IPS-15b (cell line): ENCODE results near the gene IDUA.
"Not testable (repeated sequence)": the region's sequence is repeated elsewhere in the genome, so short reads cannot be mapped to it uniquely, and the experiment has no call there.

ENCODE experiments used
- H3K27me3 ChIP-seq: one replicate; pipeline ENCODE4 v1.6.1; 2013; ENCODE audit warnings: low read length; ENCODE audit not compliant: control insufficient read depth, insufficient read depth
- H3K36me3 ChIP-seq: one replicate; pipeline ENCODE4 v1.6.1; 2013; ENCODE audit warnings: low read length; ENCODE audit not compliant: control insufficient read depth, insufficient read depth
- H3K4me1 ChIP-seq: one replicate; pipeline ENCODE4 v1.6.1; 2013; ENCODE audit warnings: mild to moderate bottlenecking, low read length; ENCODE audit not compliant: control insufficient read depth, insufficient read depth
- H3K4me3 ChIP-seq: one replicate; pipeline ENCODE4 v1.5.1; 2013; ENCODE audit warnings: low read depth, low read length
- H3K9ac ChIP-seq: one replicate; pipeline ENCODE4 v1.6.1; 2013; ENCODE audit warnings: low read depth, mild to moderate bottlenecking, low read length
- H3K9me3 ChIP-seq: one replicate; pipeline ENCODE4 v1.6.1; 2013; ENCODE audit warnings: mild to moderate bottlenecking, low read length; ENCODE audit not compliant: control insufficient read depth, insufficient read depth

IDUA gene

DNA sequence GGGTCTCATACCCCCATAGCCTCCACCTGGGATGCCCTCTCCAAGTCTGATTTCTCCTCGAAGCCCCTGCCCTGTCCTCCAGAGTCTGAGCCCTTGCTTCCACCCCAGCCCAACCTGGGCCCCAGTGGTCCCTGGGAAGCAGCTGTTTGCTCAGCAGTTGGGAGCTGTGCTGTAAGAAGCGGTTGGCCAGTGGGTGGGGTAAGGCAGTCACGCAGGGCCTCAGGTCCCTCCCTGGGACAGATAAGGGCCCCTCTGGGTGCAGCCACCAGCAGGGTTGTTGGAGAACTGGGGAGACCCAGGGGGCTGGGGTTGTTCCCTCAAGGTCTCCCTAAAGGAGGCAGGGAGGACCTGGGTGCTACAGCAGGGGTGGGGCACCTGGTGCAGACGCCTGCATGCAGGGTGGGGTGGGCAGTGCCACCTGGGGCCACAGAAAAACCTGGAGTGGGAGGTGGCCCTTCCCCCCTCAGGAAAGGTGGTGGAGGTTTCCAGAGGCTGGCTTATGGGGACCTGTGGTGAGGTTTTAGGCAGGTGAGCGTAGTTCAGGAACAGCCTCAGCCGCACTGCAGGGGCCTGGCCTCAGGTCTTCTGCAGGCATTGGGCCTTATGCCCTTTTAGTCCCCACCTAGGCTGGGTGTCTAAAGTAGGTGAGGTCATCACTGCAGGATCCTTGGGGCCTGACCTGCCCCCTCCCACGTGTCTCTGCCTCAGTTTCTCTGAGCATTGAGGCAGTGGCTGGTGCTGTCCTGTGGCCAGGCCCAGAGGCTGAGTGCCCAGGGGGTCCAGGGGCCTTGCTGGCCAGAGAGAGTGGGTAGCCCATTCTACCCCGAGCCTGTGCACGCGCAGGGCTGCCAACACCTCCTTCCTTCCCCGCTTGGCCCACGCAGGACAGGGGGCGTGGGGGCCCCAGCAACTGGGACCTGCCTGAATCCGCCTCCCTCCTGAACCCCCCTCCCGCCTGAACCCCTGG lies 9.5 kb downstream of the IDUA start:
- Histone ChIP-seq H3K4me1 (no peaks in the 10 kb centered on the region), H3K36me3 (no peaks in the 10 kb centered on the region), H3K9ac (no peak overlapping the region), H3K27me3 (peaks cover 35% of the 10 kb centered on the region), H3K9me3 (no peaks in the 10 kb centered on the region), H3K4me3 (no peak overlapping the region)

DNA sequence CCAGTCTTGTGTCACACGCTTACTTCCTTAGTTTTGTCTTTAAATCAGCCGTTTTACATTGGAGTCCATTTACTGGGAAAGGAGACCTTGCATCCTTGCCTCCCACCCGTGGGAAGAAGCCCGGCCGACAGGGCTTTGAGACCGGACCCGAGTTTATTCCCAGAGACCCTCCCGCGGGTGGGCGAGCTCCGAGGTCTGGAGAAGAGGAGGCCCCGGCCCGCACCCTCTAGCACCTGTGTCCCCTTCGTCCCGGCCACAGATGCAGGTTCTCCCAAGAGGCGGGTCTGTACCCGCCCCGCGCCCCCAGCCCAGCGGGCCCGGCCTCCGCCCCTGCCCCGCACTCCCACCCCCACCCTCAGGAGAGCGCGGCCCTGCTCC lies 10.1 kb downstream of the IDUA start:
- Histone ChIP-seq H3K4me1 (no peaks in the 10 kb centered on the region), H3K27me3 (peaks cover 41% of the 10 kb centered on the region), H3K4me3 (no peak overlapping the region), H3K9me3 (no peaks in the 10 kb centered on the region), H3K9ac (no peak overlapping the region), H3K36me3 (no peaks in the 10 kb centered on the region)

DNA sequence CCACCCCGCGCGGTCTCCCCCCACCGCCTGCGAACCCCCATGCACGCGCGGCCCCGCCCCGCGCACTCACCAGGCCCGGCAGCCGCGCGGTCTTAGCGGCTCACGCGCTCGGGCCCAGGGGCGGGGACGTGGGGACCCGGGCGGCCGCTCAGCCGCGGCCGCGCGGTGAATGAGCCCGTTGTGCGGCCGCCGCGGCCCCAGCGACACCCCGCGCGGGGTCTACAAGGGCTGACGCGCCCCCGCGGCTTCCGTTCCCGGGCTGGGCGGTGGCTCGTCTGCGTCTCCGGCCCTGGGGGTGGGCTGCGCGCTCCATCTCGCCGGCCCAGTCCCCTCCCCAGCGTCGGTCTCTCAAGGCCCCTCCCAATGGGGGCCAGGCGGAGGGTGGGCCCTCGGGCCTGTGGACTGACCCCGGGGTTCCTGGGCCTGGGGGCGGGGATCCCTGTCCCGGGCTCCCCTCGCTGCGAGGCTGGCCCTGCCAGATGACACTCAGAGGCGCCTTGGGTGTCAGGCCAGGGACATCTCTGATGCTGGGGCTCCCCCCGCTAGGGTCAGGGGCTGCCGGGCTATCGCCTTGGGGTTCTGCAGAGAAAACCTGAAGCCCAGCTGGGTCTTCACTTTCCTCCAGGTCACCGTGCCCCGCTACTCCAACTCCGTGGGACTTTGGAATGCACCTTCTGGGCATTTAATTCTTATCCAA lies 10.7 kb downstream of the IDUA start:
- Histone ChIP-seq H3K9ac (no peak overlapping the region), H3K4me3 (no peak overlapping the region)

DNA sequence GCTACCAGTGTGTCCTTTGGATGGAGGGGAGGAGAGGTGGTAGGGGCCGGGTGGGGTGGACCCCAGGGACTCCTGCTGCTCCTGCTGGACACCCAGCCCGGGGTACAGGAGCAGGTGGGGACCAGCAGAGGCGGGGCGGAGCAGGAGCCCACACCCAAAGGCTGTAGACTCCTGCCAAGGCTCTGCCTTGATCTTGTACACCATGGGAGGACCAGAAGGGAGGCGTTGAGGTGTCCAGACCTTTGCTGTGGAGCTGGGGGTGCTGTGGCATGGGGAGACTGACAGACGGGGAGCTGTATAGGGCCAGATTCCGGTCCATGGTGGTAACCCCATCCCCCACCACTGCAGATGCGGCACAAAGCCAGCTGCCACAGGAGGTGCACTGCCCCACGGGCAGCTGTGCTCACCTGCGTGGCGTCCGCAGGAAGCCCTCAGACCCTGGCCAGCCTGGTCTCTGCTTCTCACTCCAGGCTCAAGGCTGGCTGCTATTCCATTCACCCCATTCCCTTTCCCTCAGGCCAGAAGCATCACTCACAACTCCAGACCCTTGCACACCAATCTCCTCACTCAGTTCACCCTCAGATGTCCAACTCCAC lies 11.3 kb downstream of the IDUA start:
- H3K27me3 ChIP-seq: peaks cover 48% of the 10 kb centered on the region
- H3K9ac ChIP-seq: no peak overlapping the region
- H3K4me3 ChIP-seq: no peak overlapping the region
- H3K4me1 ChIP-seq: no peaks in the 10 kb centered on the region
- H3K9me3 ChIP-seq: no peaks in the 10 kb centered on the region
- no peaks in the 10 kb centered on the region for H3K36me3 ChIP-seq

More for the DNA sequence above, 10.7 kb downstream of the IDUA start:
- peaks cover 45% of the 10 kb centered on the region for H3K27me3 ChIP-seq
- H3K4me1 ChIP-seq: no peaks in the 10 kb centered on the region
- H3K36me3 ChIP-seq: no peaks in the 10 kb centered on the region
- no peaks in the 10 kb centered on the region for H3K9me3 ChIP-seq

DNA sequence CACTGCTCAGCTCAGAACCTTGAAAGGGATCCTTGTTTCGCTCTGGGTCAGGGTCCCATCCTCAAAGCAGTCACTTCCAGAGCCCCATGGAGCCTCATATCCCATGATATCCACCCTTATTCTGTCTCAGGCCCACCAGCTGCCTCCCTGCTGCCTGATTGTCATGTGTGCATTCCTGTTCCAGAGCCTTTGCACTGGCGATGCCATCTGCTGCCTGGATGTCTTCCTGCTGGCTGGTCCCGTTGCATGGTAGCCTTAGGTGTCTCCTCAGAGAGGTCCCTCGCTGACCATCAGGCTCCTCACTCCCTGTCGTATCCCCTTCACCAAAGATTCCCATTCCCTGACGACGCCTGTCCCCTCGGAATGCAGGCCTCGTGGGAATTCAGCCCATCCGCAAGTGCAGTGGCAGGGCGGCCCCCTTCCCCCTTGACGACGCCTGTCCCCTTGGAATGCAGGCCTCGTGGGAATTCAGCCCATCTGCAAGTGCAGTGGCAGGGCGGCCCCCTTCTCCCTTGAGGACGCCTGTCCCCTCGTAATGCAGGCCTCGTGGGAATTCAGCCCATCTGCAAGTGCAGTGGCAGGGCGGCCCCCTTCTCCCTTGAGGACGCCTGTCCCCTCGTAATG lies 12.5 kb downstream of the IDUA start:
- H3K27me3 ChIP-seq: peaks cover 58% of the 10 kb centered on the region
- not testable (repeated sequence) for H3K36me3 ChIP-seq

DNA sequence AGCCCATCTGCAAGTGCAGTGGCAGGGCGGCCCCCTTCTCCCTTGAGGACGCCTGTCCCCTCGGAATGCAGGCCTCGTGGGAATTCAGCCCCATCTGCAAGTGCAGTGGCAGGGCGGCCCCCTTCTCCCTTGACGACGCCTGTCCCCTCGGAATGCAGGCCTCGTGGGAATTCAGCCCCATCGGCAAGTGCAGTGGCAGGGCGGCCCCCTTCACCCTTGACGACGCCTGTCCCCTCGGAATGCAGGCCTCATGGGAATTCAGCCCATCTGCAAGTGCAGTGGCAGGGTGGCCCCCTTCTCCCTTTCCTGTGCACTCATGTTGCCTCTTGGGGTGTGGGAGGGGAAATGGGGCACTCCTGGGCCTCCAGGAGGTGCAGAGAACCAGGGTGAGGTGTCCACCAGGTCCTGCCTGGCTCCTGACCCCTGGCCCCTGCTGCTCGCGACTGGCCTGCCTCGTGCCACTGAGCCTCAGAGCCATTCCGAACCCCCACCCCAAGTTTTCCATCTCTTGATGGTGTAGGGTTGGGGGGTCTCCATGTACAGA lies 13.1 kb downstream of the IDUA start:
- H3K27me3 ChIP-seq: peaks cover 64% of the 10 kb centered on the region
- no peak overlapping the region for H3K4me3 ChIP-seq
- H3K4me1 ChIP-seq: no peaks in the 10 kb centered on the region

More for the DNA sequence above, 12.5 kb downstream of the IDUA start:
- not testable (repeated sequence) for H3K9me3 ChIP-seq, H3K4me1 ChIP-seq, H3K9ac ChIP-seq, H3K4me3 ChIP-seq

DNA sequence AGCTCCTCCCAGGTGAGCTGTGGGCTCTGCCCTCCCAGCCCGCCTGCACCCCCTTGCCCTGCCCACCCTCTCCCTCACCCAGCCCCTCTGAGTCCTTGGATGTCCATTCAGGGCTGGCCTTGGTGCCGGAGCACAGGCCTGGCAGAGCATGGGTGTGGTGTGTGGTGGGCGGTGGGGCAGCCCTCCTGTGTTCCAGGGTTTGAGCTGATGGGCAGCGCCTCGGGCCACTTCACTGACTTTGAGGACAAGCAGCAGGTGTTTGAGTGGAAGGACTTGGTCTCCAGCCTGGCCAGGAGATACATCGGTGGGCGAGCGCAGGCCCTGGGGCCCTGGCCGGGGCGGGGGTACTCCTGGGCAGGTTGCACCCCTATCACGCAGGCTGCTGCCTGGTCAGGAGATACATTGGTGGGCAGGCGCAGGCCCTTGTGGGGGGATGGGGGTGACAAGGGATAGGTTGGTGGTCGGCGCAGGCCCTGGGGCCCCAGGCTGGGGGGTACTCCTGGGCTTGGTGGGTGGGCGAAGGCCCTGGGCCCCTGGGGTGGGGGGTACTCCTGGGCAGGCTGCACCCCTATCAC lies 13.9 kb downstream of the IDUA start:
- Histone ChIP-seq H3K27me3 (peaks cover 67% of the 10 kb centered on the region), H3K9ac (no peak overlapping the region), H3K4me1 (no peaks in the 10 kb centered on the region), H3K4me3 (no peak overlapping the region), H3K36me3 (no peaks in the 10 kb centered on the region), H3K9me3 (no peaks in the 10 kb centered on the region)

More for the DNA sequence above, 13.1 kb downstream of the IDUA start:
- Histone ChIP-seq H3K9ac (no peak overlapping the region), H3K36me3 (no peaks in the 10 kb centered on the region), H3K9me3 (no peaks in the 10 kb centered on the region)

DNA sequence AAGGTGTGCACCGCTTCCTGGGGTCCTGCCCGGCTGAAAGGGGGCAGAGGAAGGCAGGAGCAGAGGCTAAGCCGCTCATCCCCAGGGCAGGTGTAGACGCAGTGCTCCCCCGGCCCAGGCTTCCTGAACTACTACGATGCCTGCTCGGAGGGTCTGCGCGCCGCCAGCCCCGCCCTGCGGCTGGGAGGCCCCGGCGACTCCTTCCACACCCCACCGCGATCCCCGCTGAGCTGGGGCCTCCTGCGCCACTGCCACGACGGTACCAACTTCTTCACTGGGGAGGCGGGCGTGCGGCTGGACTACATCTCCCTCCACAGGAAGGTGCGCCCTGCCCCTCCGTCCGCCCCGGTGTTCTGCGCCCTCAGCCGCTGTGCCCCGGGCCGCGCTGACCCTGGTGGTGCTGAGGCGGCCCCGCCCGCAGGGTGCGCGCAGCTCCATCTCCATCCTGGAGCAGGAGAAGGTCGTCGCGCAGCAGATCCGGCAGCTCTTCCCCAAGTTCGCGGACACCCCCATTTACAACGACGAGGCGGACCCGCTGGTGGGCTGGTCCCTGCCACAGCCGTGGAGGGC lies 14.8 kb downstream of the IDUA start:
- H3K4me1 ChIP-seq: no peaks in the 10 kb centered on the region
- H3K27me3 ChIP-seq: peaks cover 66% of the 10 kb centered on the region
- no peaks in the 10 kb centered on the region for H3K9me3 ChIP-seq
- no peak overlapping the region for H3K9ac ChIP-seq
- H3K4me3 ChIP-seq: peak overlapping the region; percentile 8
- H3K36me3 ChIP-seq: no peaks in the 10 kb centered on the region

DNA sequence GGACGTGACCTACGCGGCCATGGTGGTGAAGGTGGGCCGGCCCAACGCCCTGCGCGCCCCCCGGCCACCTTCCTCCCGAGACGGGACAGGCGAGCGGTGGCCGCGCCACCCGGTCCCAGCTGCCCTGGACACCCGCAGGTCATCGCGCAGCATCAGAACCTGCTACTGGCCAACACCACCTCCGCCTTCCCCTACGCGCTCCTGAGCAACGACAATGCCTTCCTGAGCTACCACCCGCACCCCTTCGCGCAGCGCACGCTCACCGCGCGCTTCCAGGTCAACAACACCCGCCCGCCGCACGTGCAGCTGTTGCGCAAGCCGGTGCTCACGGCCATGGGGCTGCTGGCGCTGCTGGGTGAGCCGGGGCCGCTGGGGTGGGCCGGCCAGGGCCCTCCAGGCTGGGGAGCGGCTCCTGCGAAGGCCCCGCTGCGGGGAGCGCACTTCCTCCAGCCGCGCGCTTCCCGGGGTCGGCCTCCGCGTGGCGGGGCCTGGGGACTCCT lies 15.3 kb downstream of the IDUA start:
- peaks cover 67% of the 10 kb centered on the region for H3K27me3 ChIP-seq
- H3K4me1 ChIP-seq: no peaks in the 10 kb centered on the region
- H3K36me3 ChIP-seq: no peaks in the 10 kb centered on the region
- peak overlapping the region; percentile 35 for H3K4me3 ChIP-seq
- peak overlapping the region; percentile 12 for H3K9ac ChIP-seq
- H3K9me3 ChIP-seq: no peaks in the 10 kb centered on the region

DNA sequence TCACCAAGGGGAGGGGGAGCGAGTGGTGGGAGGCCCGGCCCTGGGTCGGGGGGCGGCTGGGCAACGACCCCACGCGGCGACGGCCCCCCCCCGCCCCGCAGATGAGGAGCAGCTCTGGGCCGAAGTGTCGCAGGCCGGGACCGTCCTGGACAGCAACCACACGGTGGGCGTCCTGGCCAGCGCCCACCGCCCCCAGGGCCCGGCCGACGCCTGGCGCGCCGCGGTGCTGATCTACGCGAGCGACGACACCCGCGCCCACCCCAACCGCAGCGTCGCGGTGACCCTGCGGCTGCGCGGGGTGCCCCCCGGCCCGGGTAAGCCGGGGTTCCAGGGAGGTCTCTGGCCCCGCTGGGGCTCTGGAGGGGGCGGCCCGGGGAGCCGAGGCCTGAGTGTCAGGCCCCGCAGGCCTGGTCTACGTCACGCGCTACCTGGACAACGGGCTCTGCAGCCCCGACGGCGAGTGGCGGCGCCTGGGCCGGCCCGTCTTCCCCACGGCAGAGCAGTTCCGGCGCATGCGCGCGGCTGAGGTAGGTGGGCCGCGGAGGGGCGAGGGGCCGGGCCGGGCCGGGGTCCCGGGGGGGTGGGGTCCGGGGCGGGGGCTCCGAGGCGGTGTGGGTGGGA lies 15.9 kb downstream of the IDUA start:
- H3K9ac ChIP-seq: peak overlapping the region; percentile 12
- H3K27me3 ChIP-seq: peaks cover 70% of the 10 kb centered on the region
- H3K4me3 ChIP-seq: peak overlapping the region; percentile 37
- H3K4me1 ChIP-seq: no peaks in the 10 kb centered on the region
- no peaks in the 10 kb centered on the region for H3K36me3 ChIP-seq
- H3K9me3 ChIP-seq: no peaks in the 10 kb centered on the region
